Pancreas (tissue), 10 donors: Measurements from ENCODE around the gene NATD1. TPM values are rescaled to one million over a fixed set of nuclear protein-coding genes. Genes with fewer than 3 reads are reported as not detected.
A peak's percentile ranks its signal among the peaks of the same experiment; 100 is the strongest.

Experiments used
- ATAC-seq, 4 donors: fragments of 200-7000 bp; cut with Tn5 transposase; one replicate each; pipeline versions ENCODE4 v1.8.0 to v1.9.1; 2020; ENCODE audit warnings: mild to moderate bottlenecking in 4 of 4, moderate library complexity in 4 of 4
- DNase-seq, 6 donors: peaks; one replicate each; pipeline ENCODE4 v3.0.0-alpha.2; 2020
- FAIRE-seq: peaks from 2 replicates; lab custom pipeline; 2012; peaks lifted over from hg19 to GRCh38; lab: Jason Lieb, UNC
- H3K27ac ChIP-seq, 4 donors: fragments of 200-600 bp; sonication (generic); 1 replicate in 3 of 4; 2 replicates in 1 of 4; pipeline versions ENCODE4 v1.5.0 to v1.8.0; 2020
- H3K27me3 ChIP-seq, 4 donors: fragments of 200-600 bp; one replicate each; pipeline ENCODE4 v1.8.0; 2021
- H3K36me3 ChIP-seq, 3 donors: fragments of 200-600 bp; sonication (generic) in 1 of 3; one replicate each; pipeline versions ENCODE4 v1.5.0 to v1.8.0; 2020 to 2021
- H3K4me1 ChIP-seq, 3 donors: fragments of 200-600 bp; one replicate each; pipeline ENCODE4 v1.8.0; 2021
- H3K4me3 ChIP-seq, 4 donors: fragments of 200-600 bp; sonication (generic) in 2 of 4; one replicate each; pipeline versions ENCODE4 v1.5.0 to v1.8.0; 2020 to 2021
- H3K9me3 ChIP-seq, 4 donors: fragments of 200-600 bp; one replicate each; pipeline ENCODE4 v1.8.0; 2021
- CTCF ChIP-seq, 4 donors: fragments of 200-600 bp; sonication (generic) in 3 of 4; IDR thresholded peaks; one replicate each; pipeline versions ENCODE4 v1.5.0 to v1.8.0; 2021; ENCODE audit warnings: antibody characterized with exemption in 4 of 4
- WGBS, 2 donors: extraction: QIAGEN DNeasy Blood & Tissue Kit; methylation state at CpG; one replicate each; pipeline ENCODE4 v1.1.7; 2013; 5-methylcytosine and 5-hydroxymethylcytosine counted together
- intact Hi-C, 3 donors: fragments of 100-400 bp; cut with DNase I; formaldehyde crosslinking; loops; one replicate each; pipeline versions ENCODE4 v1.11.1 to v1.14.2; 2022
- polyA plus RNA-seq, 2 donors: library from polyadenylated mRNA; stranded (reverse); fragments of 200-250 nt; gene quantifications; one replicate each; pipeline ENCODE4 v1.2.3, GENCODE V29; 2013
- total RNA-seq, 6 donors: library from RNA; stranded (reverse); fragmentation: NEBNext Ultra II Directional in 4 of 6; extraction: Animal tissue kit (Norgen Biotek cat#: 25700) in 4 of 6; gene quantifications; one replicate each; pipeline versions ENCODE4 v1.2.1 to v1.2.4, GENCODE V29; 2021 to 2023
- donor health status: healthy with polysubstance abuse.
- donor health status: DM: no; HTN: no; CAD: no; lungs with moderate emphysema.
- donor health status: DM: no; HTN: no; CAD: no.
- donor health status: control.
- donor health status: control.
- donor health status: Bipolar disorder and iron deficiency.
- donor health status: DM: yes; HTN: yes; CAD: no.
- donor health status: DM: no; HTN: no; CAD: no.
- donor health status: DM: no; HTN: no; CAD: no.
- donor health status: DM: yes; HTN: yes; CAD: no.

Gene NATD1
- total and polyA plus RNA-seq, 8 donors: 2.3 to 8.3 (median 4.2) TPM

- no peak for TF ChIP-seq CTCF (IDR thresholded peaks at IDR 0.05)
- Histone ChIP-seq H3K9me3 (no peaks in the 10 kb centered on the region), H3K4me3 (no peak overlapping the region), H3K4me1 (no peaks in the 10 kb centered on the region), H3K36me3 (no peaks in the 10 kb centered on the region), H3K27me3 (no peaks in the 10 kb centered on the region), H3K27ac (no peak overlapping the region)
- no peak for DNase-seq
- no peak for ATAC-seq
- intact Hi-C loops: no loop called here
- FAIRE-seq: no peak
- WGBS, 2 donors: 76 to 77% methylated on average over 23 of the region's 23 CpGs
These were observed 9.5 kb downstream of the NATD1 start for GRCh38 chr17:21243516-21244303.

GRCh38 chr17:21242780-21243515, 10.3 kb downstream of the NATD1 start:
- no peak for FAIRE-seq
- Histone ChIP-seq H3K36me3 (no peaks in the 10 kb centered on the region), H3K4me3 (no peak overlapping the region), H3K27ac (no peak overlapping the region), H3K9me3 (no peaks in the 10 kb centered on the region), H3K27me3 (no peaks in the 10 kb centered on the region), H3K4me1 (no peaks in the 10 kb centered on the region)
- WGBS, 2 donors: 83 to 90% methylated on average over 26 of the region's 26 CpGs
- peak in 1 of 6 donors; percentile 62 for DNase-seq
- no peak for TF ChIP-seq CTCF (IDR thresholded peaks at IDR 0.05)
- no peak for ATAC-seq
- intact Hi-C loops: no loop called here

- Histone ChIP-seq H3K4me1 (no peaks in the 10 kb centered on the region), H3K36me3 (no peaks in the 10 kb centered on the region), H3K4me3 (no peak overlapping the region), H3K27me3 (no peaks in the 10 kb centered on the region), H3K9me3 (no peaks in the 10 kb centered on the region), H3K27ac (no peak overlapping the region)
- ATAC-seq (no peak), DNase-seq (no peak), FAIRE-seq (no peak)
- 74 to 79% methylated on average over 11 of the region's 11 CpGs for WGBS, 2 donors
- intact Hi-C loops: no loop called here
- TF ChIP-seq CTCF (IDR thresholded peaks at IDR 0.05): no peak
These were observed 11.0 kb downstream of the NATD1 start for GRCh38 chr17:21242026-21242697.

GRCh38 chr17:21241564-21241963, 11.6 kb downstream of the NATD1 start:
- Histone ChIP-seq H3K9me3 (no peaks in the 10 kb centered on the region), H3K27me3 (no peaks in the 10 kb centered on the region), H3K4me3 (no peak overlapping the region), H3K36me3 (no peaks in the 10 kb centered on the region), H3K27ac (no peak overlapping the region), H3K4me1 (no peaks in the 10 kb centered on the region)
- intact Hi-C loops: no loop called here
- ATAC-seq (no peak), DNase-seq (no peak), FAIRE-seq (no peak)
- 85 to 86% methylated on average over 9 to 11 of the region's 11 CpGs for WGBS, 2 donors
- TF ChIP-seq CTCF (IDR thresholded peaks at IDR 0.05): no peak
